ENCODE results near the gene ITPR1. TPM values are rescaled to one million over a fixed set of nuclear protein-coding genes. Genes with fewer than 3 reads are reported as not detected.
A peak's percentile ranks its signal among the peaks of the same experiment; 100 is the strongest.

Gene ITPR1
- total and polyA plus RNA-seq, 3 donors from 2014 or later, result 26.5 to 129 (median 59.7) TPM

- Histone ChIP-seq H3K27me3 (no peaks in the 10 kb centered on the region), H3K36me3 (ENCODE audit: low read depth, missing control alignments) (no peaks in the 10 kb centered on the region), H3K4me1 (peaks cover 20% of the 10 kb centered on the region), H3K4me3 (no peak overlapping the region), H3K9me3 (no peaks in the 10 kb centered on the region), H3K27ac (no peak overlapping the region)
- WGBS, 2 donors, result 60 to 67% methylated on average over 5 of the region's 5 CpGs
- TF ChIP-seq CTCF (IDR thresholded peaks at IDR 0.05) (no peak), POLR2A (IDR thresholded peaks at IDR 0.05) (no peak)
- DNase-seq, result no peak
- intact Hi-C loops (cut with DNase I; ENCODE audit: low total_unique reads), result no loop called here
These were observed 4.0 kb downstream of the ITPR1 start for GRCh38 chr3:4497005-4497692.

- no peak for TF ChIP-seq POLR2A (IDR thresholded peaks at IDR 0.05)
- no peak for TF ChIP-seq CTCF (IDR thresholded peaks at IDR 0.05)
- H3K9me3 ChIP-seq, result no peaks in the 10 kb centered on the region
- no peaks in the 10 kb centered on the region for H3K27me3 ChIP-seq
- H3K4me1 ChIP-seq, result peaks cover 20% of the 10 kb centered on the region
- peak overlapping the region in 1 of 2 donors; percentile 37 for H3K27ac ChIP-seq
- WGBS, 2 donors, result 43 to 52% methylated on average over 1 of the region's 1 CpG
- DNase-seq, result no peak
- no peak overlapping the region for H3K4me3 ChIP-seq
- intact Hi-C loops (cut with DNase I; ENCODE audit: low total_unique reads), result no loop called here
- no peaks in the 10 kb centered on the region for H3K36me3 ChIP-seq (ENCODE audit: low read depth, missing control alignments)
These were observed 4.7 kb downstream of the ITPR1 start for GRCh38 chr3:4497843-4498324.

- Histone ChIP-seq H3K4me3 (no peak overlapping the region), H3K4me1 (peaks cover 20% of the 10 kb centered on the region), H3K27me3 (no peaks in the 10 kb centered on the region), H3K9me3 (no peaks in the 10 kb centered on the region), H3K36me3 (ENCODE audit: low read depth, missing control alignments) (no peaks in the 10 kb centered on the region), H3K27ac (peak overlapping the region in 1 of 2 donors; percentile 37)
- intact Hi-C loops (cut with DNase I; ENCODE audit: low total_unique reads), result no loop called here
- WGBS, 2 donors, result 77 to 89% methylated on average over 5 of the region's 5 CpGs
- no peak for TF ChIP-seq CTCF (IDR thresholded peaks at IDR 0.05)
- no peak for TF ChIP-seq POLR2A (IDR thresholded peaks at IDR 0.05)
- DNase-seq, result no peak
These were observed 5.3 kb downstream of the ITPR1 start for GRCh38 chr3:4498446-4498845.

- peaks cover 39% of the 10 kb centered on the region for H3K4me1 ChIP-seq
- H3K36me3 ChIP-seq (ENCODE audit: low read depth, missing control alignments), result no peaks in the 10 kb centered on the region
- H3K27me3 ChIP-seq, result no peaks in the 10 kb centered on the region
- H3K4me3 ChIP-seq, result no peak overlapping the region
- no peak for DNase-seq
- no peak for TF ChIP-seq POLR2A (IDR thresholded peaks at IDR 0.05)
- no peak for TF ChIP-seq CTCF (IDR thresholded peaks at IDR 0.05)
- 88 to 89% methylated on average over 3 of the region's 3 CpGs for WGBS, 2 donors
- no peaks in the 10 kb centered on the region for H3K9me3 ChIP-seq
- intact Hi-C loops (cut with DNase I; ENCODE audit: low total_unique reads), result no loop called here
- no peak overlapping the region for H3K27ac ChIP-seq
These were observed 8.3 kb downstream of the ITPR1 start for GRCh38 chr3:4501437-4501836.

GRCh38 chr3:4501927-4502326, 8.8 kb downstream of the ITPR1 start:
- intact Hi-C loops (cut with DNase I; ENCODE audit: low total_unique reads), result no loop called here
- Histone ChIP-seq H3K27me3 (no peaks in the 10 kb centered on the region), H3K36me3 (ENCODE audit: low read depth, missing control alignments) (no peaks in the 10 kb centered on the region), H3K27ac (peak overlapping the region in 1 of 2 donors; percentile 59), H3K4me3 (no peak overlapping the region), H3K4me1 (peaks cover 43% of the 10 kb centered on the region), H3K9me3 (no peaks in the 10 kb centered on the region)
- 47 to 63% methylated on average over 9 of the region's 9 CpGs for WGBS, 2 donors
- DNase-seq, result no peak
- TF ChIP-seq POLR2A (IDR thresholded peaks at IDR 0.05), result no peak
